HG03457 (cell line): Measurements from ENCODE around the gene PDE11A.

Source experiments
- ATAC-seq: cut with Tn5 transposase; IDR thresholded peaks from one replicate; pipeline ENCODE4 v1.9.1; 2021; ENCODE audit warnings: moderate number of reproducible peaks; ENCODE audit not compliant: unreplicated experiment

PDE11A gene

DNA sequence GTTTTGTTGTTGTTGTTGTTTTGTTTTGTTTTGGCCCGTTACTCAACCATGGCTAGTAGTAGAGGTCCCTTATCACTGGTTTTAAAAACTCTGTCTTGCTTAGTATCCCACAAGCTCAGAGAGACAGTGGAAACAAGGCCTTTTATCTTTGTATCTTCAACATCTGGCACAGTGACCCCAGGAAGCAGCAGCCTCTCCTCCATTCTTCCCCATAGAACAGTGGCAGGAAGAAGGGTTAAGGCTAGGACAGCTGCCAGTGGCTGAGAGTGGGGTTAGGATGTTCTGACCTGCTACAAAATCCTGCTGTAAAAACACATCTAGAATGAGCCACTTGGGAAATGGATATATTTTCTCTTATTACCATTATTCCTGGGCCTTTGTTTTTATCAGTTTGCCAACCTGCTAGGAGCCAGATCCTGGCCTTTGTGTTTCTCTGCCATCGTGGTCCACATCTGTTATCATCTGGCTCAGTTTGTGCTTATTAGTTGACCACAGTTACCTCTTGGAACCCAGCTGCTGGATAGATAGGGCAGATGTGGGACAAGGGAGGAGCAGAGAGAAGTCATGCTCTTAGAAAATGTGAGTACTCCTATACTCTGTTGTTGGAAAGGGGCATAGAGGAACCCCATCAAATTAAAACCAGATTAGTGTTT lies 433.2 kb downstream of the PDE11A start:
- ATAC-seq: no peak

DNA sequence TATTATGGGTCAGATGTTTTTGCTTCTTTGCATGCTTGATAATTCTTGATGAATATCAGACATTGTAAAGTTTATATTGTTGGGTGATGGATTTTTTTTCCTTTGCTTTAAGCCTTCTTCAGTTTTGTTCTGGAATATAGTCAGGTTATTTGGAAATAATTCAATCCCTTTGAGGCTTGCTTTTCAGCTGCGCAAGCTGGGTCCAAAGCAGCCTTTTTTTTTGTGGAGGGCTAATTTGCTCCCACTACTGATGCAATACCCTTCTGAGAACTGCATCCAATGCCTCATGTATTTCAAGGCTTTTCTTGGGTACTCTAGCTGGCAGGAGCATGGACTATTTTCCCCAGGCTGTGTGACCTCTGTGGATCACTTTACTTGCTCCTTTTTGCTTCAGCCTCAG lies 434.1 kb downstream of the PDE11A start:
- ATAC-seq: no peak

DNA sequence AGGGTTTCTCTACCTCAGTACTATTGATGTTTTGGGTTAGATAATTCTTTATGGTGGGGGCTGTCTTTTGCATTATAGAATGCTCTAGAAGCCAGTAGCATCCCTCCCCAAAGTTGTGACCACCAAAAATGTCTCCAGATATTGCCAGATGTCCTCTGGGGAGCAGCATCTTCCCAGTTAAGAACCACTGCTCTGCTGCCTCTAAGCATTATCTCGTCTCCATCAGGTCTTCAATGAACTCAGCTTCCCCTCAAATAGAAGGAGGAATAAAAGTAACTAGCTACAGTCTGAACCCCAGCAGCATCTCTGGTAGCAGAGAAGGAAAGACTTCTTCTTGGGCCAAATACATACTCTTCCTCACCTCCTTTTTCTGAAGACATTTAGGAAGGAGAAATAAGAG lies 435.9 kb downstream of the PDE11A start:
- no peak for ATAC-seq

DNA sequence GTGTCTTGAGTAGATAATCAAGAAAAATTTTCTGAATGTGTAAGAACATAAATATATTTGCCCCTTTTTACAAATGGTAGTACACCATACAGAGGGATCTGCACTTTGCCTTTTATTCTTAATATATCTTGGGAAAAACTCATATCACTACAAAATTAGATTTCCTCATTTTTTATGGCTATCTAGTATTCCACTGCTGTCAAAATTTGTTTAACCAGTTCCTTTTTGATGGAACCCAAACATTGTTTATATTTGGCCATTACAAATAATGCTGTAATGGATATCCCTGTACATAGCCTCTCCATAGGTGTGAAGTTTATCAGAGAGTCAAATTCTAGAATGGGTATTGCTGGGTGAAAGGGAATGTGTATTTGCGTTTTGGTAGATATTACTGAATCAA lies 436.9 kb downstream of the PDE11A start:
- no peak for ATAC-seq

DNA sequence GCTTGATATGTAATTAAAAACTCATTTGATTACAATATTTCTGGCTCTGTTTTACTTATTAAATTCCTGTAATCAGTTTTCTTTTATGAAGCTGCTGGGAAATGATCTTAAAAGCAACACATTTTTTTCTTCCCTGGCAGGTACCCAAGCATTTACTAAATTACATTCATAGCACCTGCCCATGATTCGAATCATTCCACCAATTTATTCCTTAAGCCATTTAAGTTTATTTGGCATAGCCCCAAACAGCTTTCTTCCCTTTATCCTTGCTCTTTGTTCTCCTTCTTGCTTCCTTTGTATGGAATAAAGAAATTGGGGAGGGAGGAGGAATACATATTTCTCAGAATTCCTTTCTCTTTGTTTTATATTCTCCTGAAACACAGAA lies 438.7 kb downstream of the PDE11A start:
- no peak for ATAC-seq

DNA sequence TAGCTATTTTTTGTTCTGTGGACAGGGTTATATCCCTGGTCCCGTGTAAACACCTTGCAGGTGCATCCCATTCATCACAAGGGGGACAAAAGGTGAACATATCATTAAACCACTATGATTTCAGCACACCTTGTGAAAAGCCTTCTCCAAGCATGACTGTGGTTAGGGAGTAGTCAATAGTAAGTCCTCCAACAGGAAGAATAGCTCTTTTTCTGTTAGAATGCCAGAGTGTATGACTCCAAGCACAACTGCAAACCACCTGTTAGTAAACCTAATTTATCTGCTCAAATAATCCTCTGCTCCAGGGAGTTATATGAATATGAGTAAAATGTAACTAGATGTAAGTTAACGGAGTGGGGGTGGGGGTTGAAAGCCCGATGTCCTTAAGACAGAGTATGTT lies 439.5 kb downstream of the PDE11A start:
- no peak for ATAC-seq

DNA sequence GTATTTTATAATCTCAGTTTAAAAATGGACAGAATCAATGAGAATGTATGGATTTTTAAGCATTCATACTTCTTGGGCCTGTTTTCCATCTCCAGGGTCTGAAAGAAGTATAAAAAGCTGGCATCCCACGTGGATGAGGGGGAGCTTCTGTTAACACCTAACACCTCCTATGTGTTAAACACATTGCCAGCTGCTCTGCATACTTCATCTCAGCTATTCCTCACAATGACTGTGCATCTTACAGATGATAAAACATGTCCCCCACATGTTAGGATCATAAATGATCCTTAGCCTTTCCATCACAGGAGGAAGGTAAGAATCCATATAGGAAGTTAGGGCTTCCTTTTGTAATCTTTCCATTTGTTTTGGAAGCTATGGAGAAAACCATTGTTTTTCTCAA lies 440.9 kb downstream of the PDE11A start:
- no peak for ATAC-seq

DNA sequence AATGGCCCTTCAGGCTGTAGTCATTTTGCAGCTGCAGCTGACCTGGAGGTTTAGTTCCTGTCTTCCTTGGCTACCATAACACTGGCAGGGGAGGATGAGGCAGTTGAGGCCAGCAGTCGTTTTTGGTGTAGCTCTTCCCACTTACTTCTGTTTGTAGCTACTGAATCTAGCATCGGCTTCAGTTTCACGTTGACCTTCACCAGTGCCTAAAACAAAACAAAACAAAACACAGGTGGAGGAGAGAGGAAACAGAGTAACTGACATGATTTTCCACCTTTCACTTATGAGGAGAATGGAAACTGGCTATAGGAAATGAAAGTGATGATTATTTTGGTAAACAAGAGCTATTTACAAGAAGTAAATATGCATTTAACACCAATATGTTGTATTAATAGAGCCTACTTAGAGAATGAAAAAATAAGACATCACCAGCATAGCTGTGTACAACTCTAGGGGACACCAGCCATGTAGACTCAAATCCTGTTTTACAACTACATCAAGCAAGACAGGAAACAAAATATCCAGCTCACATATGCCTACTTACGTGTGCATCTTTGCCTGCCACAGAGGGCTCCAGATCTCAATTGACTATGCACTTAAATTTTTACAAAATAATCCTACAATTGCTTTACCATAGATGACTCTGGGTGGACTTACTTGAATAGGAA lies 443.1 kb downstream of the PDE11A start:
- no peak for ATAC-seq

DNA sequence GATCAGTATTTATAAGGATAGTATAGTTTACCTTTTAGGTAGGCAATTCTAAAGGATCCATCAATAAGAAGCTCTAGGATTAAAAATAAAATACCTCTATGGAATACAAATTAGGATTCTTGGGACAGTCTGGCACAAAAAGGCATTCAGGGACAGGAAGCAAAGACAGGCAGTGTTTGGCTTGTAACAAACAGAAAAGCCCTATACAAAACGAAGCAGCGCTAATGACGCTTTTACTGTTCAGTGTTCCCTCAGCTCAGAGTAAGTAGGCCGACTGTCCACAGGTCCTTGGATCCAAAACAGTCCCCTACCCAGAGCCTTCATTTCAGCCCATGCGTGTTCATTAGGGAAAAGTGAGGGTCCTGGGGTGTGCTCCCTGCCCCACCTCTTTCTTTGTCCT lies 443.7 kb downstream of the PDE11A start:
- no peak for ATAC-seq

DNA sequence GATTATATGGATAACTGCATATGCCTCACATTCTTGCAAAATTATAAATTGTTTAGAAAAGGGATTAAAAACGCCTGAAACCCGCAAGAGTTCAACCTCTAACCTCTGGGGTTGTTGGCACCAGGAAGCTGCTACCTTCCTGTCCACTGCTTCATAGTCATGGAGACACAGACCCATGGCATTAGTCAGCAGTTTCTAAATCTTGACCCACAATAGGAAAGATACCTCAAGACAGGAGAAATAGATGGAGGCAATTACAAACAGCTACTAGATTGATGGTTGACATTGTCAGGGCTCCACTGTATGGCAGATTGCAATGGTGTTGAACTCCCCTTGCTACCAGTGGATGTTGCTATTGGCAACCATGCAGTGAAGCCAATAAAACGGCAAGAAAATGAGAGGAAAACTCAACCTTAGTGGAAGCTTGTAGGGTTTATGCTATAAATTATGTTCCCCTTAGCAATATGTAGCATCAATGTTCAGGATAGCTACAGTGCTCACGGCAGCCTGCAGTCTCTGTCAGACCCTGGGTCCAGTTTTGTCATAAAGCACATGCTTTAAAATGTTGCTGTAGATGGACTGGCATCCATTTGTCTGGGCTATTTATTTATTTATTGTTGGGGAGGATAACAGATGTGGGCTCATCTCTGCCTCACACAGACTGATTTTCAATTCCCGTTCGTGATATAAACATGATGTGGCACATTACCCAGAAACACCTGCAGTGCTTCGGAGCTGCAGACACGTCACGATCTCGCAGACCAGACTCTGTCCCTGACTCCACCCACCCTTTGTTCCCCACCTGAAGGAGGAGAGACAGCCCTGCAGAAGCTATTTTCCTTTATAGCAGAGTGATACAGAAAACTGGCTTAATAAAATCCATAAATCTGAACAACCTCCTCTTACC lies 446.6 kb downstream of the PDE11A start:
- no peak for ATAC-seq

DNA sequence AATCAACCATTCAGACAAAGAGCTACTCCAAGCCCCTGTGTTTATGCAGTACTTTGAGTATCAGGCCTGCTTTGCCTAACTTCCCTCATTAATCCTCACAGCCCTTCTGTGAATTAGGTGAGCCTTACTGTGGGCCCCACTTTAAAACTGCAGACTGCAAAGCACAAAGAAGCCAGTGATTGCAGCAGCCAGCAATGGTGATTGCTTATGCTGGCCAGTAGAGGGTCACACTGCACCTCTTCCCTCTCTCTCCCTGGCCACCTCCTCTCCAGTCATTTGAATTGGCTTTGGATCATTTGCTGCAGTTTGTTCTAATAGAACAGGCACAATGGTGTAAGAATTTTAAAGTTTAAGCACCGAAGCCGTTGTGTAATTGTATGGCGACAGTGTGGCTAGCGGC lies 450.1 kb downstream of the PDE11A start:
- no peak for ATAC-seq

DNA sequence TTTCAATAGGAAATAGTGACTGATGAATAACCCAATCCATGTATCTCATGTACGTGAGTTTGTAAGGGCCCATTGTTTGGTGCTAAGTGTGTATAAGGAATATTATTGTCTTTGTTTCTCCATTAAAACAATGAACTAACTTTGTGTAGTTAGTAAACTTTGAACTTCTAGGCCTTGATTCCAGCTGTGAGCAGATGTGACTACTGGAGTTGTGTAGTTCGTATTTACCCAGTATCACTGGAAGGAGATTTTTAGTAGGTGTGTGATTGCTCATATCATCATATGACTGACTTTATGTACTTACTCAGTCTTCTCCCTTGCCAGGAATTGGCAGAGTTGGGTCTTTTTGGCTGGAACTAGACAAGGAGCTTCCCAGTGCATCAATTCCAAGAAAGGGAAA lies 452.6 kb downstream of the PDE11A start:
- no peak for ATAC-seq

DNA sequence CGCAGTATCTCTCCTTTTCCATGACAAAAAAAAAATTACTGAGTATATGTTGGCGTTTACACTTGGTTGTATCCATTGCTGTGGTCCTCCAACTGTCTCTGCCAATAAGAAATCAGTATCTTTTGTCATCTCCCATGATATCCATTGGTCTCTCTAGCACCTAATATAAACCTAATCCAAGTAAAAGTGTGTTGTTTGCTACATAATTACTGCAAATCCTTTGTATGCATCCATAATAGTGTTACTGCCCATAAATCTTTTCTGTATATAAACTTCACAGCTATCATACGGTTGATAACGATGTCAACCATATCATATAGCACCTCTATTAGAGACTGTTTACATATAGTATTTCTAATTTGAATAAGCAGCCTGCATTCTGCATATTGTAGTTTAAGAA lies 453.1 kb downstream of the PDE11A start:
- no peak for ATAC-seq

DNA sequence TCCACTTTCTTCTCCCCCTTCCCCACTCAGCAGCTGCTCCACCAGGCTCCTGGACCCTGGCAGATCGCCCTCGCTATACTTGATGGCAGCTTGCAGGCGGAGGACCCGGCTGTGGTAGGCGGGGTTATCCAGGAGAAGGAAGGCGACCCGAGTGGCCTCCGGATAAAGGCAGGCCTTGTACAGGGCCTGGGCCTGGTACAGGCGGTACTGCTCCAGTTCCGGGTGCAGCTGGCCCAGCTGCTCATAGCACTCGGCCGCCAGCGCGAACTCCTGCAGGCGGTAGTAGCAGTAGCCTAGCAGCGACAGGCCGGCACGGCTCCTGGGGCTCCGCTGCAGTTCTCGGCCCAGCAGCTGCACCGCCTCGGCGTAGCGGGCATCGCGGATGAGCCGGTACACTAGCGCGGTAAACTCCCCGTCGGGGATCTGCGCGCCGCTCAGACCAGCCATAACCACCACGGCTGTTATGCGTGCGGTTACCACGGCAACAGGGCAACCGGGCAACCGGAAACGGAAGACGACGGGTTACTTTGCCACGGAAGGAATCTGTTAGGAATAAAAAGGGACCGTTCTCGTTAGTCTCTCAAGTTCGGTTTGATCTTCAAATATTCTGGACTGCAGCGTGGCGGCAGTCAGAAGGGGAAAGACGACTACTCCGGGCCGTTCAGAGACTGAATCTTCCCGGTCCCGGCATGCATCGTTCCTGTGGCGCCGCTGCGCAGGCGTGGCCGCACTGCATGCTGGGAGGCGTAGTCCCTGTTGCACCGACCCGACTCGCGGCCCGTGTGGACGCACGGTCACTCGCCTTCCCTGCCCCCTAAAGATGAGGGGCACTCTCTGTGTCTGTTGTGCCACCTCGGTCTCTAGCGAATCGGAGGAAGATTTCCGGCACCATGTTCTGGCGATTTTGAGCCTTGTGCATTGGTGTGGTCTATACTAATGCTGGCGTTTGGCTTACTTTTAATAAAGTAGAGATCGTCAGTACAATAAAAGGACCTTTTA lies 454.0 kb downstream of the PDE11A start:
- ATAC-seq: peak; percentile 93

DNA sequence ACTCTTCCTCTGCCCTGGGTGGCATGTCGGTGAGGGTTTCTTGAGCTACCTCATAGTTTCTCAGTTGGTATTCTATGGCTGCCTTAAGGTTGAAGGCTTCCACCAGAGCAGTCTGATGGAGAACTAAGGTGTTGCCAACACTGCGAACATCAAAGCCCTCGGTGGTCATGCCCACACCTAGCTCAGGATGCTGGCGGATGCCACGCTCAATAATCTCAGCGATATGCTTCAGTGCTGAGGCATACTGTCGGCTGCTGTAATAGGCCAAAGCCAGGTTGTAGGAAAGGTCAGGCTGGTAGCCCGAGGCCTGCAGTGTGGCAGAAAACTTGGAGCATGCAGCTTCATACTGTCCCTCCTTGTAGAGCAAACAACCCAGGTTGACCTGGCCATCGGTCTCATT lies 454.7 kb downstream of the PDE11A start:
- no peak for ATAC-seq

DNA sequence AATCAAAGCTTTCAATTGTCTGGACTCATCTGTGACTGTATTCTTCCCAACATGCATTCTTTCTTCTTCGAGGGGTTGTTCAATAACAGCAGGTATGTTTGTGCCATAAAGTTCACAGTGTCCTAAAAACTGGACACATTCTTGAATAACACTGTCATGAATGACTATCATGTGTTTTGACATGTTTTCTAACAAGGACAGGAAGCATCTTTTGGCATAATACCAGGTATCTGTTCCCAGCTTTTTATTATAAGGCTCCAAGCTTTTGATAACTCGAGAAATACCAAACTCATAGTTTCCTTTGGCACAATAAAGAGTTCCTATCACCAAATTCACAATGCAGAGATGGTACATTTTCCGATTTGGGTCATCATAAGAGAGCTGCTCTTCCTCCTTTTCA lies 455.8 kb downstream of the PDE11A start:
- ATAC-seq: no peak

DNA sequence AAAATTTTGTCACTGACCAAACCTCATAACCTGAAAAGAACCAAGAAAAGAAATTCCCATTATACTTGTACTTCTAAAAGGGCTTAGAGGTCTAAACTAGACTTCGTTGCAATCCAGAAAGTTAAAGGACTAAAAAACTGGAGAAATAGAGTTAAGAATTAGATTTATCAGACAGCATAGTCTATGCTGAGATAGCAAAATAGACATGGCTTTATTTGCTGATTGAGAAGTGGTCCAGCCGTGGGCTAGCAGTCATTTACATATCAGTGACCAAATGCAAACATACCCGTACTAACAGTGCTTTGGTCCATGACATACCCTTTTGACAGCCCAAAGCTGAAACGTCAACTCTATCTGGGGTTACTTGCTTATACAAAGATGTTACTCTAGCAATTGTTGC lies 456.5 kb downstream of the PDE11A start:
- ATAC-seq: no peak

DNA sequence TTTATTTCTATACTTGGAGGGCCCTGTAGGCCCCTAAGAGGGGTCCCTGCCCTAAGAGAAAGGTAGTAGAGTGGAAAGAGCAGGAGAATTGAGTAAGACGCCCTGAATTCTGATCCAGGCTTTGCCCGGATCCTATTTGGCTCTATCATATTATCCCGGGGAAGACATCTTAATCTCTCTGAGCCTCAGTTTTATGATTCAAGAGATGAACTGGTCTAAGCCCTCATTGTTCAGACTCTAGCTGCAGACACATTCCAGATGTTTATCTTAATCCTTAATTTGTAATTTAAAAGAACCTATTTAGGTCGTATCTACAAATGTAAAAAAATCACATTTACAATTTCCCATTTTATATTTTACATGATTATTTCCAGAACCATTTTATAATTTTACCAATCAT lies 459.9 kb downstream of the PDE11A start:
- no peak for ATAC-seq

DNA sequence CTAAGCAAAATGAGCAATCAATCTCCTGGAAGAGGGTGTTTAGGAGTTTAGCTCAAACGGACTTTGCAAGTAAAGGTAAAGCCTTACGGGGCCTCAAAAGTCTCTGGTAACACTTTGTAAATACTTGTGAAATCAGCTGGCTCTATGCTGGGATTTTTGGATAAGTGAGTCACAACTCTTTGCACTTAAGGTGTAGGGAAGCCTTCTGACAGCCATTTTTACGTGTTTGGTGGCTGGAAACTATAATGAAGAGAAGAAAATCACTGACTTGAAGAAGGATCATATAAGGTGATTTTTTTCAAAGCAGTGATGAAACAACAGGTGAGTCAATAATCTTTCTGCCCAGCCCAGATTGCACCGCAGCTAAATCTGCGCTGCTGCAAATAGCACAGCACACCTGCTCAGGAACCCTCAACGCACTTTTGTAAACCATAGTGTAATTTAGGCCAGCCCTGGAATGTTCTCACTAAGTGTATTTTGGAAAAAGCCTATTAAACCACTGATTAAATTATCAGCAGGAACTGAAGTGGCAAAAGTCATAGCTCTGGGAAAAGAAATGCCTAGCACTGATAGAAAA lies 461.2 kb downstream of the PDE11A start:
- no peak for ATAC-seq

DNA sequence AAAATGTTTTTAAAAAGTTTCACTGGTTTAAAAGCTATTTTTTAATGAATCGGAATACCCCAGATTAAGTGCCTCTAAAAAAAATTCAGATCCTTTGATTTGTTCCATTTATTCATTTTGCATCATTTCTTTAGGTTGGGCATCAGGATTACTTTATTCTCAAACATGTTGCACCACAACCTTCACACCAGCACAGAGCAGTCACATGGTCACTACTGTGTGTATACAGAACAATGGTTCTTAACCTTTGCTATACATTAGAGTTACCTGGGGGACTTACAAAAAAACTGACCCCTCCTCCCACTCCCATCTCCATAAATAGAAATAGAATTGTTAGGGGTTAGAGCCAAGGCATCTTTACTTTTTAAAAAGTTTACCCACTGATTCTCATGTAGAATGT lies 461.8 kb downstream of the PDE11A start:
- no peak for ATAC-seq
